NB4 (cell line): ENCODE results near the gene SIL1.

Experiments used
- MAX ChIP-seq: IDR thresholded peaks from 2 replicates; pipeline ENCODE4 v1.6.1; 2011; ENCODE audit warnings: low read depth, low read length
- MYC ChIP-seq: IDR thresholded peaks from 2 replicates; pipeline ENCODE4 v1.6.1; 2011; ENCODE audit warnings: low read depth, low read length
- POLR2A ChIP-seq: IDR thresholded peaks from 2 replicates; pipeline ENCODE4 v1.6.1; 2011; ENCODE audit warnings: mild to moderate bottlenecking; ENCODE audit not compliant: insufficient read length; ENCODE audit errors: extremely low read depth
- TF ChIP-seq, protein P1 (sequence below): IDR thresholded peaks from one replicate; pipeline ENCODE4 v1.5.1; 2012; ENCODE audit warnings: low read depth, low read length

DNA sequence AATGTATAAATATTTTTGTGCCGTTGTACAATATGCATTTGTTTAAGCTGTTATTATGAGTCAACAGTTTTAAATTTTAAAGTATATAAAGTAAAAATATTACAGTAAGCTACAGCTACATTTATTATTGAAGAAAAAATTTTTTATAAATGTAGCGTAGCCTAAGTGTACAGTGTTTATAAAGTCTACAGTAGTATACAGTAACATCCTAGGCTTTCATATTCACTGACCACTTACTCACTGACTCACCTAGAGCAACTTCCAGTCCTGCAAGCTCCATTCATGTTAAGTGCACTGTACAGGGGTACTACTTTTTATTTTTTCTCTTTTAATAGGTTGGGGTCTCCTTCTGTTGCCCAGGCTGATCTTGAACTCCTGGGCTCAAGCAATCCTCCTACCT lies 30.6 kb downstream of the SIL1 start:
- TF ChIP-seq, protein P1, sequence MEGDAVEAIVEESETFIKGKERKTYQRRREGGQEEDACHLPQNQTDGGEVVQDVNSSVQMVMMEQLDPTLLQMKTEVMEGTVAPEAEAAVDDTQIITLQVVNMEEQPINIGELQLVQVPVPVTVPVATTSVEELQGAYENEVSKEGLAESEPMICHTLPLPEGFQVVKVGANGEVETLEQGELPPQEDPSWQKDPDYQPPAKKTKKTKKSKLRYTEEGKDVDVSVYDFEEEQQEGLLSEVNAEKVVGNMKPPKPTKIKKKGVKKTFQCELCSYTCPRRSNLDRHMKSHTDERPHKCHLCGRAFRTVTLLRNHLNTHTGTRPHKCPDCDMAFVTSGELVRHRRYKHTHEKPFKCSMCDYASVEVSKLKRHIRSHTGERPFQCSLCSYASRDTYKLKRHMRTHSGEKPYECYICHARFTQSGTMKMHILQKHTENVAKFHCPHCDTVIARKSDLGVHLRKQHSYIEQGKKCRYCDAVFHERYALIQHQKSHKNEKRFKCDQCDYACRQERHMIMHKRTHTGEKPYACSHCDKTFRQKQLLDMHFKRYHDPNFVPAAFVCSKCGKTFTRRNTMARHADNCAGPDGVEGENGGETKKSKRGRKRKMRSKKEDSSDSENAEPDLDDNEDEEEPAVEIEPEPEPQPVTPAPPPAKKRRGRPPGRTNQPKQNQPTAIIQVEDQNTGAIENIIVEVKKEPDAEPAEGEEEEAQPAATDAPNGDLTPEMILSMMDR = no peak
- TF ChIP-seq POLR2A (no peak), MYC (no peak), MAX (no peak)
